Bone marrow (tissue), 2 donors: ENCODE measurements around the gene TRAF3.
"Not testable (repeated sequence)": the region's sequence is repeated elsewhere in the genome, so short reads cannot be mapped to it uniquely, and the experiment has no call there.

Source experiments
- DNase-seq, 2 donors: peaks; one replicate each; lab custom pipeline; 2025; lab: John Stamatoyannopoulos, UW

TRAF3 gene

GRCh38 chr14:102866982-102867761 is 89.9 kb downstream of the TRAF3 start:
- no peak for DNase-seq

GRCh38 chr14:102867826-102868580 is 90.8 kb downstream of the TRAF3 start:
- DNase-seq: no peak

GRCh38 chr14:102868956-102869547 is 91.8 kb downstream of the TRAF3 start:
- no peak for DNase-seq

- no peak for DNase-seq
These were observed 93.0 kb downstream of the TRAF3 start for GRCh38 chr14:102870246-102870645.

GRCh38 chr14:102870994-102871831 is 94.0 kb downstream of the TRAF3 start:
- DNase-seq: no peak

- no peak for DNase-seq
These were observed 94.8 kb downstream of the TRAF3 start for GRCh38 chr14:102872020-102872419.

- no peak for DNase-seq
These were observed 95.9 kb downstream of the TRAF3 start for GRCh38 chr14:102873131-102873530.

GRCh38 chr14:102873546-102874061 is 96.4 kb downstream of the TRAF3 start:
- DNase-seq: no peak

GRCh38 chr14:102875652-102876051 is 98.4 kb downstream of the TRAF3 start:
- no peak for DNase-seq

- DNase-seq: not testable (repeated sequence)
These were observed 100.3 kb downstream of the TRAF3 start for GRCh38 chr14:102877511-102877910.

- no peak for DNase-seq
These were observed 101.1 kb downstream of the TRAF3 start for GRCh38 chr14:102878174-102878969.

GRCh38 chr14:102878970-102879460 is 101.8 kb downstream of the TRAF3 start:
- no peak for DNase-seq

- no peak for DNase-seq
These were observed 105.1 kb downstream of the TRAF3 start for GRCh38 chr14:102882226-102882906.

- DNase-seq: no peak
These were observed 105.9 kb downstream of the TRAF3 start for GRCh38 chr14:102883089-102883541.

- DNase-seq: no peak
These were observed 106.3 kb downstream of the TRAF3 start for GRCh38 chr14:102883554-102883953.

GRCh38 chr14:102885737-102886447 is 108.6 kb downstream of the TRAF3 start:
- DNase-seq: no peak

- no peak for DNase-seq
These were observed 111.5 kb downstream of the TRAF3 start for GRCh38 chr14:102888748-102889147.

- no peak for DNase-seq
These were observed 112.4 kb downstream of the TRAF3 start for GRCh38 chr14:102889615-102890014.

- DNase-seq: no peak
These were observed 113.9 kb downstream of the TRAF3 start for GRCh38 chr14:102891111-102891510.
